Loucy (cell line): Measurements from ENCODE around the gene LAIR1.

Experiments used
- H2AFZ ChIP-seq: fragments of 200-600 bp; sonication (generic); 2 replicates; pipeline ENCODE4 v1.6.0; 2016; ENCODE audit warnings: antibody characterized with exemption, mild to moderate bottlenecking, low read length, moderate library complexity
- H3F3A ChIP-seq: fragments of 200-600 bp; 2 replicates; pipeline ENCODE4 v1.6.0; 2016; ENCODE audit warnings: antibody characterized with exemption, low read depth, mild to moderate bottlenecking
- H3K27me3 ChIP-seq: fragments of 200-600 bp; sonication (generic); 2 replicates; pipeline ENCODE4 v1.6.1; 2014; ENCODE audit warnings: low read length, mild to moderate bottlenecking; ENCODE audit not compliant: insufficient read depth, poor library complexity, severe bottlenecking
- H3K36me3 ChIP-seq: fragments of 200-600 bp; sonication (generic); 2 replicates; pipeline ENCODE4 v1.6.1; 2016; ENCODE audit warnings: low read length; ENCODE audit not compliant: insufficient read depth
- H3K4me1 ChIP-seq: fragments of 200-600 bp; sonication (generic); 2 replicates; pipeline ENCODE4 v1.5.1; 2014; ENCODE audit warnings: low read length, mild to moderate bottlenecking; ENCODE audit not compliant: insufficient read depth, poor library complexity, severe bottlenecking
- H3K4me2 ChIP-seq: fragments of 200-600 bp; sonication (generic); 2 replicates; pipeline ENCODE4 v1.6.0; 2014; ENCODE audit warnings: antibody characterized with exemption, low read length, low read depth, mild to moderate bottlenecking; ENCODE audit not compliant: poor library complexity, severe bottlenecking
- H3K4me3 ChIP-seq: fragments of 200-600 bp; sonication (generic); 2 replicates; pipeline ENCODE4 v1.5.1; 2014; ENCODE audit warnings: low read length, mild to moderate bottlenecking, mixed read lengths; ENCODE audit not compliant: poor library complexity, severe bottlenecking
- H3K79me2 ChIP-seq: fragments of 200-600 bp; sonication (generic); 2 replicates; pipeline ENCODE4 v1.6.1; 2014; ENCODE audit warnings: low read length; ENCODE audit not compliant: insufficient read depth
- H3K9ac ChIP-seq: fragments of 200-600 bp; sonication (generic); 2 replicates; pipeline ENCODE4 v1.6.0; 2014; ENCODE audit warnings: mild to moderate bottlenecking, low read depth, low read length, moderate library complexity; ENCODE audit not compliant: poor library complexity, severe bottlenecking
- H3K9me2 ChIP-seq: fragments of 200-600 bp; sonication (generic); replicated peaks from 2 replicates; pipeline ENCODE4 v1.6.1; 2016; ENCODE audit warnings: low read depth, low read length, mixed read lengths
- H3K9me3 ChIP-seq: fragments of 200-600 bp; sonication (generic); 2 replicates; pipeline ENCODE4 v1.6.1; 2014; ENCODE audit warnings: mild to moderate bottlenecking, antibody characterized with exemption, low read length, low read depth; ENCODE audit not compliant: insufficient read depth
- H4K20me1 ChIP-seq: fragments of 200-600 bp; sonication (generic); 2 replicates; pipeline ENCODE4 v1.6.0; 2014; ENCODE audit warnings: antibody characterized with exemption, low read length, mild to moderate bottlenecking; ENCODE audit not compliant: insufficient read depth, poor library complexity, severe bottlenecking
- CTCF ChIP-seq: fragments of 200-600 bp; sonication (generic); conservative IDR thresholded peaks from 2 replicates; pipeline ENCODE4 v1.5.1; 2014; ENCODE audit warnings: mild to moderate bottlenecking, antibody characterized with exemption, low read length
- EZH2phosphoT487 ChIP-seq: fragments of 200-600 bp; IDR thresholded peaks from 2 replicates; pipeline ENCODE4 v1.6.1; 2018; ENCODE audit warnings: antibody characterized with exemption, mild to moderate bottlenecking, moderate library complexity, borderline replicate concordance

LAIR1 gene

DNA sequence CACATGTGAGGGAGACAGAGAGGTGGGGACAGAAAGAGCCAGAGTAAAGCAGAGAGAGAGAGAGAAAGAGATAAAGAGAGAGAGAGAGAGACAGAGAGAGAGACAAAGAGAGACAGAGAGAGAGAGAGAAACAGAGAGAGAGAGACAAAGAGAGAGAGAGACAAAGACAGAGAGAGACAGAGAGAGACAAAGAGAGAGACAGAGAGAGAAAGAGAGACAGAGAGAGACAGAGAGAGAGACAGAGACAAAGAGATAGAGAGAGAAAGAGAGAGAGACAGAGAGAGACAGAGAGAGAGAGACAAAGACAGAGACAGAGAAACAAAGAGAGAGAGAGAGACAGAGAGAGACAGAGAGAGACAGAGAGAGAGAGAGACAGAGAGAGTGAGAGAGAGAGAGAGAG lies 46.3 kb upstream of the LAIR1 start:
- peaks cover 3% of the 10 kb centered on the region for H3K4me1 ChIP-seq
- no peaks in the 10 kb centered on the region for H3K27me3 ChIP-seq
- H3K4me3 ChIP-seq = no peak overlapping the region
- no peak overlapping the region for H2AFZ ChIP-seq
- H3K9me3 ChIP-seq = no peaks in the 10 kb centered on the region
- no peaks in the 10 kb centered on the region for H3K79me2 ChIP-seq
- H3F3A ChIP-seq = 0 out of 2 replicates have a peak, but pooled peaks cover 8% of the 10 kb centered on the region
- no peaks in the 10 kb centered on the region for H3K36me3 ChIP-seq
- no peak overlapping the region for H3K9ac ChIP-seq
- TF ChIP-seq CTCF = no peak
- no peak for TF ChIP-seq EZH2phosphoT487
- no peaks in the 10 kb centered on the region for H4K20me1 ChIP-seq
- H3K9me2 ChIP-seq = no peaks in the 10 kb centered on the region
- H3K4me2 ChIP-seq = no peak overlapping the region

- Histone ChIP-seq H3K4me1 (no peaks in the 10 kb centered on the region), H3K79me2 (no peaks in the 10 kb centered on the region), H3K36me3 (no peaks in the 10 kb centered on the region), H3K9ac (no peak overlapping the region), H3K9me3 (no peaks in the 10 kb centered on the region), H3K4me2 (no peak overlapping the region), H3K27me3 (no peaks in the 10 kb centered on the region), H2AFZ (no peak overlapping the region), H3F3A (0 out of 2 replicates have a peak, but pooled peaks cover 8% of the 10 kb centered on the region), H3K4me3 (no peak overlapping the region), H4K20me1 (no peaks in the 10 kb centered on the region), H3K9me2 (no peaks in the 10 kb centered on the region)
- TF ChIP-seq CTCF (no peak), EZH2phosphoT487 (no peak)
These were observed 43.8 kb upstream of the LAIR1 start for GRCh38 chr19:54408456-54409026.

DNA sequence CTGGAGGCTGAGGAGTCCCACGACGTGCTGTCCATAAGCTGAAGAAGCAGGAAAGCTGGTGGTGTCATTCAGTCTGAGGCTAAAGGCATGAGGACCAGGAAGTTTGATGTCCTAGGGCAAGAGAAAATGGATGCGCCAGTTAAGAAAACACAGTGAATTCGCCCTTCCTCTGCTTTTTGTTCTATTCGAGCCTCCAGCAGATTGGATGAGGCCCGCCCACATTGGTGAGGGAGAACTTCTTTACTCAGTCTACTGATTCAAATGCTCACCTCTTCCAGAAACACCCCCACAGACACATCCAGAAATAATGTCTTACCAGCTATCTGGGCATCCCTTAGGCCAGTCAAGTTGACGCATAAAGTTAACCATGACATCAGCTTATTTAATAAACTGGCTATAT lies 43.0 kb upstream of the LAIR1 start:
- Histone ChIP-seq H2AFZ (no peak overlapping the region), H3F3A (0 out of 2 replicates have a peak, but pooled peaks cover 8% of the 10 kb centered on the region), H3K4me2 (no peak overlapping the region), H3K9ac (no peak overlapping the region), H3K9me2 (no peaks in the 10 kb centered on the region), H3K27me3 (no peaks in the 10 kb centered on the region), H3K4me1 (no peaks in the 10 kb centered on the region), H4K20me1 (no peaks in the 10 kb centered on the region), H3K9me3 (no peaks in the 10 kb centered on the region), H3K4me3 (no peak overlapping the region), H3K36me3 (no peaks in the 10 kb centered on the region), H3K79me2 (no peaks in the 10 kb centered on the region)
- TF ChIP-seq EZH2phosphoT487 (no peak), CTCF (no peak)
